Liver (tissue), 9 donors: Measurements from ENCODE around the gene TXLNA. TPM values are rescaled to one million over a fixed set of nuclear protein-coding genes. Genes with fewer than 3 reads are reported as not detected.

Experiments
- DNase-seq: peaks from one replicate; pipeline ENCODE4 v3.0.0-alpha.2; 2017; ENCODE audit warnings: low spot score
- H3K27ac ChIP-seq, 2 donors: one replicate each; pipeline ENCODE4 v1.7.0; 2013; ENCODE audit warnings: inconsistent platforms in 2 of 2, low read length in 2 of 2, control low read depth in 1 of 2, low read depth in 1 of 2, mild to moderate bottlenecking in 1 of 2
- H3K27me3 ChIP-seq, 4 donors: one replicate each; pipeline versions ENCODE4 v1.6.1 to v1.7.0; 2013; ENCODE audit warnings: low read length in 3 of 4, inconsistent platforms in 1 of 4, mild to moderate bottlenecking in 1 of 4, moderate library complexity in 1 of 4; ENCODE audit not compliant: control insufficient read depth in 4 of 4, insufficient read depth in 4 of 4
- H3K36me3 ChIP-seq, 4 donors: one replicate each; pipeline versions ENCODE4 v1.6.1 to v1.7.0; 2013; ENCODE audit warnings: low read length in 3 of 4, mild to moderate bottlenecking in 3 of 4, low read depth in 1 of 4, moderate library complexity in 1 of 4; ENCODE audit not compliant: control insufficient read depth in 4 of 4, insufficient read depth in 3 of 4
- H3K4me1 ChIP-seq, 4 donors: one replicate each; pipeline versions ENCODE4 v1.6.1 to v1.7.0; 2013; ENCODE audit warnings: low read length in 3 of 4, mild to moderate bottlenecking in 3 of 4, moderate library complexity in 1 of 4; ENCODE audit not compliant: control insufficient read depth in 4 of 4, insufficient read depth in 4 of 4
- H3K4me3 ChIP-seq, 3 donors: one replicate each; pipeline versions ENCODE4 v1.6.1 to v1.7.0; 2013; ENCODE audit warnings: low read length in 3 of 3, control low read depth in 1 of 3, low read depth in 1 of 3, mild to moderate bottlenecking in 1 of 3
- H3K9ac ChIP-seq, 2 donors: one replicate each; pipeline ENCODE4 v1.7.0; 2013; ENCODE audit warnings: low read length in 2 of 2, mild to moderate bottlenecking in 2 of 2, moderate library complexity in 2 of 2, control low read depth in 1 of 2, low read depth in 1 of 2
- H3K9me3 ChIP-seq, 4 donors: one replicate each; pipeline versions ENCODE4 v1.6.1 to v1.7.0; 2013; ENCODE audit warnings: low read length in 3 of 4; ENCODE audit not compliant: control insufficient read depth in 4 of 4
- ATF3 ChIP-seq: IDR thresholded peaks from 2 replicates; pipeline ENCODE4 v1.6.1; 2016; ENCODE audit warnings: antibody characterized with exemption
- CTCF ChIP-seq: fragments of 150-350 bp; IDR thresholded peaks from 2 replicates; pipeline ENCODE4 v1.5.1; 2017; ENCODE audit warnings: improper control_type of control experiment, low read depth, low read length; ENCODE audit not compliant: missing input control
- EGR1 ChIP-seq, 2 donors: IDR thresholded peaks; 2 replicates each; pipeline ENCODE4 v1.6.1; 2016 to 2018; ENCODE audit warnings: antibody characterized with exemption in 2 of 2, low read depth in 2 of 2
- FOXA1 ChIP-seq: IDR thresholded peaks from 2 replicates; pipeline ENCODE4 v1.6.1; 2016; ENCODE audit warnings: antibody characterized with exemption
- FOXA2 ChIP-seq: IDR thresholded peaks from 2 replicates; pipeline ENCODE4 v1.6.1; 2016; ENCODE audit warnings: antibody characterized with exemption
- GABPA ChIP-seq, 2 donors: IDR thresholded peaks in 1 of 2; conservative IDR thresholded peaks in 1 of 2; 2 replicates each; pipeline ENCODE4 v1.6.1; 2016; ENCODE audit warnings: antibody characterized with exemption in 2 of 2, mild to moderate bottlenecking in 1 of 2, moderate library complexity in 1 of 2
- HNF4A ChIP-seq, 2 donors: conservative IDR thresholded peaks; 2 replicates each; pipeline ENCODE4 v1.6.1; 2016; ENCODE audit warnings: antibody characterized with exemption in 2 of 2, mild to moderate bottlenecking in 2 of 2
- HNF4G ChIP-seq: IDR thresholded peaks from 2 replicates; pipeline ENCODE4 v1.6.1; 2016; ENCODE audit warnings: antibody characterized with exemption
- JUND ChIP-seq, 2 donors: IDR thresholded peaks; 2 replicates each; pipeline ENCODE4 v1.6.1; 2016; ENCODE audit warnings: antibody characterized with exemption in 2 of 2
- NR2F2 ChIP-seq: IDR thresholded peaks from 2 replicates; pipeline ENCODE4 v1.6.1; 2016; ENCODE audit warnings: antibody characterized with exemption
- RAD21 ChIP-seq, 2 donors: IDR thresholded peaks; 2 replicates each; pipeline ENCODE4 v1.6.1; 2016; ENCODE audit warnings: antibody characterized with exemption in 2 of 2, mild to moderate bottlenecking in 2 of 2
- REST ChIP-seq: IDR thresholded peaks from 2 replicates; pipeline ENCODE4 v1.6.1; 2016; ENCODE audit warnings: antibody characterized with exemption, mild to moderate bottlenecking
- RXRA ChIP-seq, 2 donors: IDR thresholded peaks; 2 replicates each; pipeline ENCODE4 v1.6.1; 2017 to 2018; ENCODE audit warnings: antibody characterized with exemption in 2 of 2, mild to moderate bottlenecking in 1 of 2
- SP1 ChIP-seq: IDR thresholded peaks from 2 replicates; pipeline ENCODE4 v1.6.1; 2018; ENCODE audit warnings: antibody characterized with exemption, mild to moderate bottlenecking
- TAF1 ChIP-seq: conservative IDR thresholded peaks from 2 replicates; pipeline ENCODE4 v1.6.1; 2016; ENCODE audit warnings: antibody characterized with exemption, mild to moderate bottlenecking
- YY1 ChIP-seq: IDR thresholded peaks from 2 replicates; pipeline ENCODE4 v1.6.1; 2016; ENCODE audit warnings: antibody characterized with exemption, mild to moderate bottlenecking
- WGBS: extraction: QIAGEN DNeasy Blood & Tissue Kit; methylation state at CpG from one replicate; pipeline ENCODE4 v1.1.7; 2013; 5-methylcytosine and 5-hydroxymethylcytosine counted together
- polyA plus RNA-seq, 2 donors: library from polyadenylated mRNA; stranded (reverse) in 1 of 2; unstranded in 1 of 2; fragments of 200-250 nt in 1 of 2; fragments of >200 nt in 1 of 2; fragmentation: Nextera tagmentation in 1 of 2; extraction: Ambion mirVana in 1 of 2; gene quantifications; one replicate each; pipeline versions ENCODE4 v1.2.1 to v1.2.3, GENCODE V29; 2013 to 2015
- total RNA-seq, 2 donors: library from RNA; depleted of rRNA; stranded (reverse); fragments of >200 nt; gene quantifications; one replicate each; pipeline ENCODE4 v1.2.3, GENCODE V29; 2014
- TF ChIP-seq, protein P1 (sequence below): IDR thresholded peaks from 2 replicates; pipeline ENCODE4 v1.6.1; 2016; ENCODE audit warnings: antibody characterized with exemption
- TF ChIP-seq, protein P2 (sequence below): IDR thresholded peaks from 2 replicates; pipeline ENCODE4 v1.6.1; 2016; ENCODE audit warnings: antibody characterized with exemption
- donor health status: healthy.
- donor health status: healthy.
- donor health status: healthy.
- donor health status: healthy.
- donor health status: healthy.

TXLNA gene
- total and polyA plus RNA-seq, 4 donors = 17.9 to 46.7 (median 28.9) TPM

DNA sequence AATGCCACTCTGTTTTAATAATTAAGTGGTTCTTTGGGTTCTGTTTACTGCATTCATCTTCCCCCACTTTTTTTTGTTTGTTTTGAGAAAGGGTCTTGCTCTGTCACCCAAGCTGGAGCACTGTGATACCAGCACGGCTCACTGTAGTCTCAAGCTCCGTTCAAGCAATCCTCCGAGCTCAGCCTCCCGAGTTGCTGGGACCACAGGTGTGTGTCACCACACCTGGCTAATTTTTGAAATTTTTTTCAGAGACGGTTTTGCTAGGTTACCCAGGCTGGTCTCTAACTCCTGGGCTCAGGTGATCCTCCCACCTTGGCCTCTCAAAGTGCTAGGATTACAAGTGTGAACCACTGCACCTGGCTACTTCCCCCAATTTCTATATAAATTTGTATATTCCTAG lies 42.4 kb upstream of the TXLNA start:
- DNase-seq = no peak
- H3K4me3 ChIP-seq = no peak overlapping the region
- H3K27me3 ChIP-seq = no peaks in the 10 kb centered on the region
- peaks cover 0 to 4% (median 0%) of the 10 kb centered on the region in 4 donors for H3K4me1 ChIP-seq
- no peak overlapping the region for H3K27ac ChIP-seq
- WGBS = 85% methylated on average over 5 of the region's 5 CpGs
- TF ChIP-seq JUND (IDR thresholded peaks at IDR 0.05) (no peak), FOXA1 (no peak), YY1 (no peak), REST (no peak), HNF4G (no peak), SP1 (no peak), FOXA2 (no peak), RAD21 (IDR thresholded peaks at IDR 0.05) (no peak)
- H3K9ac ChIP-seq = no peak overlapping the region
- H3K9me3 ChIP-seq = no peaks in the 10 kb centered on the region
- peaks cover 0 to 2% (median 0%) of the 10 kb centered on the region in 4 donors for H3K36me3 ChIP-seq

DNA sequence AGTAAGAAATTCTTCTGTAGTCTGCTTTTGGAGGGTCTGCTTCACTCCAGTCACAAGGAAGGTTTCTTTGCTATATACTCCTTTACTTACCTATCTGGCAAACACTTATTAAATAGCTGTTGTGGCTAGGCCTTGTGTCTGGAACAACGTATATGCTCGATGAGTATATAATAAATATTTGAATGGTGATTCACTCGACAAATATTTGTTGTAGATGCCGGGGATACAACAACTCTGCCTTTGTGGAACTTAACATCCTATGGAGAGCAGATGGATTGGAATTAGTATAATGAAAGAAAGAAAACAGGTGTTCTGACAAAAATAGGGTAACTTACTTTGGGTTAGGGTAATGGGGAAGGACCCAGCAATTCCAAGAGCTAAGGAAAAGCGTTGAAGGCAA lies 40.5 kb upstream of the TXLNA start:
- H3K9me3 ChIP-seq = no peaks in the 10 kb centered on the region
- no peak overlapping the region for H3K4me3 ChIP-seq
- 69% methylated on average over 5 of the region's 5 CpGs for WGBS
- no peak overlapping the region for H3K27ac ChIP-seq
- H3K36me3 ChIP-seq = peaks cover 0 to 2% (median 0%) of the 10 kb centered on the region in 4 donors
- H3K27me3 ChIP-seq = no peaks in the 10 kb centered on the region
- H3K4me1 ChIP-seq = peaks cover 2 to 5% (median 4%) of the 10 kb centered on the region in 4 donors
- no peak for DNase-seq
- no peak for TF ChIP-seq YY1
- TF ChIP-seq JUND (IDR thresholded peaks at IDR 0.05) = no peak
- TF ChIP-seq GABPA (IDR thresholded peaks at IDR 0.05 in 1 of 2, conservative IDR thresholded peaks at IDR 0.05 in 1 of 2) = no peak
- TF ChIP-seq NR2F2 = no peak
- TF ChIP-seq EGR1 (IDR thresholded peaks at IDR 0.05; ENCODE audit: low read depth in 2 of 2) = no peak
- TF ChIP-seq FOXA2 = no peak
- TF ChIP-seq, protein P1, sequence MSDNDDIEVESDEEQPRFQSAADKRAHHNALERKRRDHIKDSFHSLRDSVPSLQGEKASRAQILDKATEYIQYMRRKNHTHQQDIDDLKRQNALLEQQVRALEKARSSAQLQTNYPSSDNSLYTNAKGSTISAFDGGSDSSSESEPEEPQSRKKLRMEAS = no peak
- no peak for TF ChIP-seq RXRA (IDR thresholded peaks at IDR 0.05)
- TF ChIP-seq REST = no peak
- TF ChIP-seq, protein P2, sequence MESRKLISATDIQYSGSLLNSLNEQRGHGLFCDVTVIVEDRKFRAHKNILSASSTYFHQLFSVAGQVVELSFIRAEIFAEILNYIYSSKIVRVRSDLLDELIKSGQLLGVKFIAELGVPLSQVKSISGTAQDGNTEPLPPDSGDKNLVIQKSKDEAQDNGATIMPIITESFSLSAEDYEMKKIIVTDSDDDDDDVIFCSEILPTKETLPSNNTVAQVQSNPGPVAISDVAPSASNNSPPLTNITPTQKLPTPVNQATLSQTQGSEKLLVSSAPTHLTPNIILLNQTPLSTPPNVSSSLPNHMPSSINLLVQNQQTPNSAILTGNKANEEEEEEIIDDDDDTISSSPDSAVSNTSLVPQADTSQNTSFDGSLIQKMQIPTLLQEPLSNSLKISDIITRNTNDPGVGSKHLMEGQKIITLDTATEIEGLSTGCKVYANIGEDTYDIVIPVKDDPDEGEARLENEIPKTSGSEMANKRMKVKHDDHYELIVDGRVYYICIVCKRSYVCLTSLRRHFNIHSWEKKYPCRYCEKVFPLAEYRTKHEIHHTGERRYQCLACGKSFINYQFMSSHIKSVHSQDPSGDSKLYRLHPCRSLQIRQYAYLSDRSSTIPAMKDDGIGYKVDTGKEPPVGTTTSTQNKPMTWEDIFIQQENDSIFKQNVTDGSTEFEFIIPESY = no peak
- no peak for TF ChIP-seq FOXA1
- TF ChIP-seq HNF4A (conservative IDR thresholded peaks at IDR 0.05) = no peak
- TF ChIP-seq TAF1 = no peak
- no peak for TF ChIP-seq RAD21 (IDR thresholded peaks at IDR 0.05)
- TF ChIP-seq CTCF = no peak
- TF ChIP-seq HNF4G = no peak
- no peak for TF ChIP-seq SP1
- TF ChIP-seq ATF3 = no peak
- no peak overlapping the region for H3K9ac ChIP-seq
